OCI-LY3 (cell line): ENCODE measurements around the gene TSR3.

Source experiments
- H2AFZ ChIP-seq: fragments of 200-600, 300-600 bp; shearing (Covaris generic); 2 replicates; pipeline ENCODE4 v1.6.0; 2014; ENCODE audit warnings: antibody characterized with exemption, low read depth, low read length
- H3K27ac ChIP-seq: fragments of 200-600, 300-600 bp; sonication (generic); 2 replicates; pipeline ENCODE4 v1.5.1; 2014; ENCODE audit warnings: mild to moderate bottlenecking, low read length, moderate library complexity, mixed read lengths
- H3K27me3 ChIP-seq: fragments of 200-600, 300-600 bp; sonication (generic); 2 replicates; pipeline ENCODE4 v1.6.1; 2014; ENCODE audit warnings: low read depth, low read length, mixed read lengths
- H3K36me3 ChIP-seq: fragments of 200-600, 300-600 bp; sonication (generic); replicated peaks from 2 replicates; pipeline ENCODE3; 2014; ENCODE audit warnings: low read depth, low read length, mixed read lengths
- H3K4me1 ChIP-seq: fragments of 300-600, 200-600 bp; sonication (generic); 2 replicates; pipeline ENCODE4 v1.6.1; 2014; ENCODE audit warnings: low read length, mixed read lengths
- H3K4me2 ChIP-seq: fragments of 200-600, 300-600 bp; sonication (generic); 2 replicates; pipeline ENCODE4 v1.6.1; 2014; ENCODE audit warnings: low read length, mixed read lengths
- H3K4me3 ChIP-seq: fragments of 300-600, 200-600 bp; sonication (generic); 2 replicates; pipeline ENCODE4 v1.5.1; 2014; ENCODE audit warnings: antibody characterized with exemption, mild to moderate bottlenecking, low read length, moderate library complexity
- H3K79me2 ChIP-seq: fragments of 300-600, 200-600 bp; shearing (Covaris generic); 2 replicates; pipeline ENCODE4 v1.6.1; 2014; ENCODE audit warnings: mild to moderate bottlenecking, low read length, mixed read lengths
- H3K9ac ChIP-seq: fragments of 300-600, 200-600 bp; shearing (Covaris generic); 2 replicates; pipeline ENCODE4 v1.6.0; 2014; ENCODE audit warnings: mild to moderate bottlenecking, low read length, moderate library complexity
- H3K9me3 ChIP-seq: fragments of 200-600, 300-600 bp; shearing (Covaris generic); 2 replicates; pipeline ENCODE4 v1.6.1; 2014; ENCODE audit warnings: low read length, mixed read lengths; ENCODE audit not compliant: insufficient read depth
- H4K20me1 ChIP-seq: fragments of 200-600, 300-600 bp; sonication (generic); 2 replicates; pipeline ENCODE4 v1.6.1; 2016; ENCODE audit warnings: low read length, mixed read lengths; ENCODE audit not compliant: insufficient read depth
- CTCF ChIP-seq: fragments of 200-600, 300-600 bp; sonication (generic); IDR thresholded peaks from 2 replicates; pipeline ENCODE4 v1.5.1; 2014; ENCODE audit warnings: antibody characterized with exemption, low read length, low read depth
- EZH2phosphoT487 ChIP-seq: fragments of 200-600 bp; shearing (Covaris generic); IDR thresholded peaks from 2 replicates; pipeline ENCODE4 v1.6.1; 2018; ENCODE audit warnings: antibody characterized with exemption, mixed run types, low read depth

The TSR3 gene

GRCh38 chr16:1380195-1380594, 28.5 kb upstream of the TSR3 start:
- Histone ChIP-seq H3K9ac (peak overlapping the region; percentile 45; the same call in 1 of the 2 replicates), H4K20me1 (peaks cover 19% of the 10 kb centered on the region), H3K79me2 (peaks cover 42% of the 10 kb centered on the region), H3K4me1 (peaks cover 17% of the 10 kb centered on the region), H3K4me2 (peak overlapping the region; percentile 78), H3K4me3 (peak overlapping the region; percentile 83), H3K36me3 (peaks cover 14% of the 10 kb centered on the region), H2AFZ (no peak overlapping the region), H3K27me3 (no peaks in the 10 kb centered on the region), H3K27ac (no peak overlapping the region), H3K9me3 (no peaks in the 10 kb centered on the region)
- TF ChIP-seq EZH2phosphoT487 (no peak), CTCF (no peak)

GRCh38 chr16:1379304-1380076, 27.8 kb upstream of the TSR3 start:
- H3K27me3 ChIP-seq, result no peaks in the 10 kb centered on the region
- peaks cover 50% of the 10 kb centered on the region for H3K79me2 ChIP-seq
- no peak overlapping the region for H2AFZ ChIP-seq
- H3K4me1 ChIP-seq, result peaks cover 17% of the 10 kb centered on the region
- H3K4me3 ChIP-seq, result peak overlapping the region; percentile 83
- peaks cover 14% of the 10 kb centered on the region for H3K36me3 ChIP-seq
- H3K9ac ChIP-seq, result peak overlapping the region; percentile 86
- H3K27ac ChIP-seq, result peak overlapping the region; percentile 63
- H4K20me1 ChIP-seq, result peaks cover 19% of the 10 kb centered on the region
- no peaks in the 10 kb centered on the region for H3K9me3 ChIP-seq
- no peak for TF ChIP-seq CTCF
- TF ChIP-seq EZH2phosphoT487, result no peak
- peak overlapping the region; percentile 93 for H3K4me2 ChIP-seq

GRCh38 chr16:1378804-1379303, 27.2 kb upstream of the TSR3 start:
- no peak for TF ChIP-seq CTCF
- no peak for TF ChIP-seq EZH2phosphoT487
- H3K27ac ChIP-seq, result peak overlapping the region; percentile 63
- H2AFZ ChIP-seq, result no peak overlapping the region

GRCh38 chr16:1378087-1378803, 26.6 kb upstream of the TSR3 start:
- peaks cover 14% of the 10 kb centered on the region for H3K36me3 ChIP-seq
- peak overlapping the region; percentile 86 for H3K9ac ChIP-seq
- TF ChIP-seq EZH2phosphoT487, result no peak
- TF ChIP-seq CTCF, result no peak
- H3K4me3 ChIP-seq, result peak overlapping the region; percentile 83
- peaks cover 19% of the 10 kb centered on the region for H4K20me1 ChIP-seq
- H2AFZ ChIP-seq, result no peak overlapping the region
- H3K27ac ChIP-seq, result peak overlapping the region; percentile 63
- H3K4me1 ChIP-seq, result peaks cover 17% of the 10 kb centered on the region
- H3K4me2 ChIP-seq, result peak overlapping the region; percentile 93
- peaks cover 55% of the 10 kb centered on the region for H3K79me2 ChIP-seq
- H3K27me3 ChIP-seq, result no peaks in the 10 kb centered on the region
- no peaks in the 10 kb centered on the region for H3K9me3 ChIP-seq

More at GRCh38 chr16:1378804-1379303, 27.2 kb upstream of the TSR3 start:
- peaks cover 17% of the 10 kb centered on the region for H3K4me1 ChIP-seq
- H3K27me3 ChIP-seq, result no peaks in the 10 kb centered on the region
- peaks cover 19% of the 10 kb centered on the region for H4K20me1 ChIP-seq
- peaks cover 14% of the 10 kb centered on the region for H3K36me3 ChIP-seq
- peak overlapping the region; percentile 83 for H3K4me3 ChIP-seq
- peak overlapping the region; percentile 93 for H3K4me2 ChIP-seq
- peaks cover 55% of the 10 kb centered on the region for H3K79me2 ChIP-seq
- no peaks in the 10 kb centered on the region for H3K9me3 ChIP-seq
- peak overlapping the region; percentile 86 for H3K9ac ChIP-seq
